ENCODE results near the gene SMG6.

SMG6 gene

GRCh38 chr17:2071455-2072281, 231.9 kb downstream of the SMG6 start:
- Mint-ChIP-seq H3K4me1 (ENCODE audit: low read depth) (peaks cover 46% of the 10 kb centered on the region), H3K27me3 (ENCODE audit: low read depth) (no peaks in the 10 kb centered on the region), H3K27ac (peak overlapping the region; percentile 88), H3K36me3 (ENCODE audit: low read depth) (peaks cover 21% of the 10 kb centered on the region), H3K4me3 (no peak overlapping the region), H3K9me3 (no peaks in the 10 kb centered on the region)

GRCh38 chr17:2071024-2071385, 232.6 kb downstream of the SMG6 start:
- Mint-ChIP-seq H3K27me3 (ENCODE audit: low read depth) (no peaks in the 10 kb centered on the region), H3K27ac (peak overlapping the region; percentile 88), H3K4me3 (no peak overlapping the region), H3K9me3 (no peaks in the 10 kb centered on the region), H3K36me3 (ENCODE audit: low read depth) (peaks cover 20% of the 10 kb centered on the region), H3K4me1 (ENCODE audit: low read depth) (peaks cover 46% of the 10 kb centered on the region)

GRCh38 chr17:2070241-2071023, 233.2 kb downstream of the SMG6 start:
- Mint-ChIP-seq H3K27me3 (ENCODE audit: low read depth) (no peaks in the 10 kb centered on the region), H3K4me3 (peak overlapping the region; percentile 41), H3K27ac (peak overlapping the region; percentile 88), H3K9me3 (no peaks in the 10 kb centered on the region), H3K36me3 (ENCODE audit: low read depth) (peaks cover 23% of the 10 kb centered on the region), H3K4me1 (ENCODE audit: low read depth) (peaks cover 45% of the 10 kb centered on the region)

- H3K4me3 Mint-ChIP-seq: no peak overlapping the region
- H3K27ac Mint-ChIP-seq: peak overlapping the region; percentile 88
- peaks cover 34% of the 10 kb centered on the region for H3K36me3 Mint-ChIP-seq (ENCODE audit: low read depth)
- no peaks in the 10 kb centered on the region for H3K27me3 Mint-ChIP-seq (ENCODE audit: low read depth)
- no peaks in the 10 kb centered on the region for H3K9me3 Mint-ChIP-seq
- H3K4me1 Mint-ChIP-seq (ENCODE audit: low read depth): peaks cover 51% of the 10 kb centered on the region
Measured at GRCh38 chr17:2068519-2069051, 235.0 kb downstream of the SMG6 start.

GRCh38 chr17:2068031-2068518, 235.5 kb downstream of the SMG6 start:
- Mint-ChIP-seq H3K36me3 (ENCODE audit: low read depth) (peaks cover 35% of the 10 kb centered on the region), H3K27ac (peak overlapping the region; percentile 41), H3K9me3 (no peaks in the 10 kb centered on the region), H3K4me3 (no peak overlapping the region), H3K4me1 (ENCODE audit: low read depth) (peaks cover 51% of the 10 kb centered on the region), H3K27me3 (ENCODE audit: low read depth) (no peaks in the 10 kb centered on the region)

- H3K36me3 Mint-ChIP-seq (ENCODE audit: low read depth): peaks cover 36% of the 10 kb centered on the region
- no peaks in the 10 kb centered on the region for H3K27me3 Mint-ChIP-seq (ENCODE audit: low read depth)
- H3K27ac Mint-ChIP-seq: no peak overlapping the region
- no peak overlapping the region for H3K4me3 Mint-ChIP-seq
- no peaks in the 10 kb centered on the region for H3K9me3 Mint-ChIP-seq
- H3K4me1 Mint-ChIP-seq (ENCODE audit: low read depth): peaks cover 50% of the 10 kb centered on the region
Measured at GRCh38 chr17:2067608-2068024, 236.0 kb downstream of the SMG6 start.

- Mint-ChIP-seq H3K9me3 (no peaks in the 10 kb centered on the region), H3K4me3 (no peak overlapping the region), H3K27ac (no peak overlapping the region), H3K27me3 (ENCODE audit: low read depth) (no peaks in the 10 kb centered on the region), H3K4me1 (ENCODE audit: low read depth) (peaks cover 54% of the 10 kb centered on the region), H3K36me3 (ENCODE audit: low read depth) (peaks cover 41% of the 10 kb centered on the region)
Measured at GRCh38 chr17:2067048-2067561, 236.5 kb downstream of the SMG6 start.

- no peak overlapping the region for H3K4me3 Mint-ChIP-seq
- no peaks in the 10 kb centered on the region for H3K27me3 Mint-ChIP-seq (ENCODE audit: low read depth)
- H3K27ac Mint-ChIP-seq: peak overlapping the region; percentile 32
- H3K9me3 Mint-ChIP-seq: no peaks in the 10 kb centered on the region
- H3K36me3 Mint-ChIP-seq (ENCODE audit: low read depth): peaks cover 46% of the 10 kb centered on the region
- H3K4me1 Mint-ChIP-seq (ENCODE audit: low read depth): peaks cover 52% of the 10 kb centered on the region
Measured at GRCh38 chr17:2065949-2066400, 237.6 kb downstream of the SMG6 start.

- Mint-ChIP-seq H3K36me3 (ENCODE audit: low read depth) (peaks cover 51% of the 10 kb centered on the region), H3K27ac (peak overlapping the region; percentile 78)
Measured at GRCh38 chr17:2064980-2065785, 238.4 kb downstream of the SMG6 start.

GRCh38 chr17:2064520-2064971, 239.0 kb downstream of the SMG6 start:
- H3K36me3 Mint-ChIP-seq (ENCODE audit: low read depth): peaks cover 50% of the 10 kb centered on the region
- peak overlapping the region; percentile 78 for H3K27ac Mint-ChIP-seq
- peaks cover 50% of the 10 kb centered on the region for H3K4me1 Mint-ChIP-seq (ENCODE audit: low read depth)
- H3K9me3 Mint-ChIP-seq: no peaks in the 10 kb centered on the region
- no peak overlapping the region for H3K4me3 Mint-ChIP-seq
- no peaks in the 10 kb centered on the region for H3K27me3 Mint-ChIP-seq (ENCODE audit: low read depth)

More at GRCh38 chr17:2064980-2065785, 238.4 kb downstream of the SMG6 start:
- no peaks in the 10 kb centered on the region for H3K27me3 Mint-ChIP-seq (ENCODE audit: low read depth)
- no peak overlapping the region for H3K4me3 Mint-ChIP-seq
- H3K4me1 Mint-ChIP-seq (ENCODE audit: low read depth): peaks cover 51% of the 10 kb centered on the region
- no peaks in the 10 kb centered on the region for H3K9me3 Mint-ChIP-seq

GRCh38 chr17:2064147-2064489, 239.5 kb downstream of the SMG6 start:
- H3K4me3 Mint-ChIP-seq: no peak overlapping the region
- H3K36me3 Mint-ChIP-seq (ENCODE audit: low read depth): peaks cover 52% of the 10 kb centered on the region
- no peaks in the 10 kb centered on the region for H3K27me3 Mint-ChIP-seq (ENCODE audit: low read depth)

GRCh38 chr17:2063261-2064146, 240.1 kb downstream of the SMG6 start:
- Mint-ChIP-seq H3K4me1 (ENCODE audit: low read depth) (peaks cover 42% of the 10 kb centered on the region), H3K36me3 (ENCODE audit: low read depth) (peaks cover 48% of the 10 kb centered on the region), H3K27me3 (ENCODE audit: low read depth) (no peaks in the 10 kb centered on the region), H3K27ac (peak overlapping the region; percentile 76), H3K4me3 (no peak overlapping the region), H3K9me3 (no peaks in the 10 kb centered on the region)

More at GRCh38 chr17:2064147-2064489, 239.5 kb downstream of the SMG6 start:
- H3K27ac Mint-ChIP-seq: peak overlapping the region; percentile 78
- H3K9me3 Mint-ChIP-seq: no peaks in the 10 kb centered on the region
- H3K4me1 Mint-ChIP-seq (ENCODE audit: low read depth): peaks cover 48% of the 10 kb centered on the region

- Mint-ChIP-seq H3K4me1 (ENCODE audit: low read depth) (peaks cover 42% of the 10 kb centered on the region), H3K4me3 (no peak overlapping the region), H3K27ac (peak overlapping the region; percentile 65), H3K9me3 (no peaks in the 10 kb centered on the region), H3K27me3 (ENCODE audit: low read depth) (no peaks in the 10 kb centered on the region), H3K36me3 (ENCODE audit: low read depth) (peaks cover 49% of the 10 kb centered on the region)
Measured at GRCh38 chr17:2062571-2063183, 240.9 kb downstream of the SMG6 start.

Measured in T-helper 1 cell treated with Interleukin-12 subunit alpha and Interleukin-12 subunit beta and Interleukin-4 antibody, amounts not matched to agents 30 μg/mL and 1 μg/mL, for 36 hours (primary cell).